ENCODE results near the gene MRPL14. TPM values are rescaled to one million over a fixed set of nuclear protein-coding genes. Genes with fewer than 3 reads are reported as not detected.
A peak's percentile ranks its signal among the peaks of the same experiment; 100 is the strongest.
"Not testable (repeated sequence)": the region's sequence is repeated elsewhere in the genome, so short reads cannot be mapped to it uniquely, and the experiment has no call there.

The MRPL14 gene
- total RNA-seq, 1 experiment from 2014 or later = 149 TPM

DNA sequence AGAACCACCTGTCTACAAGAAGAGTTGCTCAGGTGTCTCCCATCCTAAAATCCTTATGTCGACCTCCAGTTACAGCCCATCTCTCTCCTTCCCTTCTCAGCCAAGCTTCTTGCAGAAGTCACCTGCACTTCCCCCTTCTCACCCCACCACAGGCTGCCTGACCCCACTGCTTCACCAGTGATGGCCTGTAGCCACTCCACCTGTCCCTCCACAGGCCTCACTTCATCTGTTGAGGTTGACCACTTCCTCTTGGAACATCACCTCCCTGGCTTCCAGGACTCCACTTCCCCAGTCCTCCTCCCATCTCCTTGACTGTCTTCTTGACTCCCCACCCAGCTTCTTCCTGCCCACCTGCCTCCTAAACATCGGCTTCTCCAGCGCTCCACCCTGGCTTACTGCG is 25.4 kb downstream of the MRPL14 start:
- no peak for DNase-seq (ENCODE audit: low spot score)

DNA sequence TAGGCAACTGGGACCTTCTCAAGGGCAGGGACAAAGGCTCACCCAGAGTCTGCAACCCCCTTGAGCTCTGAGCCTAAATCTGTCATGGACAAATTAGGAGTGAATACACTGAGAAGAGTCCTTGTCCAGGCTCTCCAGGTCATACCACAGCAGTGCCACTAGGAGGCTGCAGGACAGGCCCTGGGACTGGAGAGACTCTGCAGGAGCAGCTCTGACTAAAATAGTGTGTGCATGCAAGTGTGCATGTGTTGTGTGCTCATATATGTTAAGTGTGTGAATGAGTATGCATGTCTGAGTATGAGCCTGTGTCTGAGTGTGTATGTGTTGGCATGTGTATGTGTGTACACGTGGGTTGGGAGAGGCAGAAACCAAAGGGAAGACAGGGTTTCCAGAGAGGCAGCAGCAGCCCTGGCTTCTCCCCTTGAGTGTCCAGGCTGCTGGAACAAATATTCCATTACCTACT is 27.1 kb downstream of the MRPL14 start:
- DNase-seq (ENCODE audit: low spot score) = no peak

DNA sequence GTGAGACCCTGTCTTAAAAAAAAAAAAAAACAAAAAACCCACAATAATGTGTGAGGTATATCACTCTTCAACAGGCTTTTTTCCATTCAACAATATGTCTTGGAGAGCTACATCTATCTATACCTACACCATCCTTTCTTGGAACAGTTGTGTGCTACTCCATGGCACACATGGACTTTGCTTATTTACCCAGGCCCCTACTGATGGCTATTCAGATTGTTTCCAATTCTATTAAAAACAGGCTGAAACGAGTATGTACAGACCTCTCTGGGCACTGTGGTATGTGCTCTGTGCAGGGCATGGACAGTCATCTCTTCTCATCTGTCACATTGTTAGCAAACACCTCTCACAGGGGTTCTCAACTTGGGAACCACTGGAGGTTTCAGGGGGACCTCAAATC is 28.1 kb downstream of the MRPL14 start:
- no peak for DNase-seq (ENCODE audit: low spot score)

DNA sequence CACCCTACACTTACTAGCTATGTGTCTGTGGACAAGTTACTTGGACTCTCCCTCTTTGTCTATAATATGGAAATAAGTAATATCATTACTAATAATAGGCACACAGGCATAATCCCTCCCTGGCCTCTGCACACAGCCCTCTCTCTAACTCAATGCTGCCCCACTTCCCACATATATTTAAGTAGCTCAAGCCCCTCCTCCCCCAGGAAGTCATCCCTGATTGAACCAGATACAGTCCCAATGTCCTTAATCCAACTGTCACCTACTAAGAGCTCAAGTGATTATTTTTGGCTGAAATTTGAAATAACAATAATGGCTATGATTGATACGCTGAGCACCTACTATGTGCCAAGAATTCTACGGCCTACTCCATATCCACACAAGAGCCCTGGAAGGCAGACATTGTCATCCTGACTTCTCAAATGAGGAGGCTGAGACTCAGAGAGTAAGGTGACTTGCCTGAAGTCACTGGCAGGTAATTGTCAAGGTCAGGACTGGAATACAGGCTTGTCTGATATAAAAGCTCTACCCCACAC is 29.4 kb downstream of the MRPL14 start:
- no peak for DNase-seq (ENCODE audit: low spot score)

DNA sequence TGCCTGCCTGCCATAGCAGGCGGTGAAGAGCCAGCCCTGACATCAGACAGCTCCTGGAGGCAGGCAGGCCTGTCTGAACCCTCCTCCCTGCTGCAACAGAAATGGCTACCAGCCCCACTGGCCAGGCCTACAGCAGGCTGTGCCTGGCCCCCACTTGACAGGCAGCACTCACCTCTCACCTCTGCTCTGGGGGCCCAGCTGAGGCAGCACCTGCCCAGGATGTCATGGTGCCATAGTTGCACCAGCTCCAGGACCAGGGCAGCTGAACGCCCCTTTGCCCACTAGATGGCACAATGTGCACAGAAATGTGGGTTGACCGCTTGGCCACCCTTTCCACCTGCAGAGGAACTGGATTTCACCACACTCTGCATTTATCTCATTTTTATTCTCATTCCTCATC is 30.6 kb downstream of the MRPL14 start:
- DNase-seq (ENCODE audit: low spot score) = peak; percentile 75

DNA sequence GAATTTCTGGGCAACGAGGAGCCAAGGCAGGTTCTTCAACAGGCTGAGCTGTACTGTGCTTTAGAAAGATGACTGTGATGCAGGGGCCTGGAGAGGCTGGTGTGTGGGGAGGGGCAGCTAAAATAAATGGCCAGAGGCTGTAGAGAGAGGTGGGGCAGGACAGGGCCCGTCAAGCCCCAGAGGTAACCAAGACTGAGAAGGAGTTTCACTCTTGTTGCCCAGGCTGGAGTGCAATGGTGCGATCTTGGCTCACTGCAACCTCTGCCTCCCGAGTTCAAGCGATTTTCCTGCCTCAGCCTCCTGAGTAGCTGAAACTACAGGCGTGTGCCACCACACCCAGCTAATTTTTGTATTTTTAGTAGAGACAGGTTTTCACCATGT is 32.0 kb downstream of the MRPL14 start:
- DNase-seq (ENCODE audit: low spot score) = not testable (repeated sequence)

DNA sequence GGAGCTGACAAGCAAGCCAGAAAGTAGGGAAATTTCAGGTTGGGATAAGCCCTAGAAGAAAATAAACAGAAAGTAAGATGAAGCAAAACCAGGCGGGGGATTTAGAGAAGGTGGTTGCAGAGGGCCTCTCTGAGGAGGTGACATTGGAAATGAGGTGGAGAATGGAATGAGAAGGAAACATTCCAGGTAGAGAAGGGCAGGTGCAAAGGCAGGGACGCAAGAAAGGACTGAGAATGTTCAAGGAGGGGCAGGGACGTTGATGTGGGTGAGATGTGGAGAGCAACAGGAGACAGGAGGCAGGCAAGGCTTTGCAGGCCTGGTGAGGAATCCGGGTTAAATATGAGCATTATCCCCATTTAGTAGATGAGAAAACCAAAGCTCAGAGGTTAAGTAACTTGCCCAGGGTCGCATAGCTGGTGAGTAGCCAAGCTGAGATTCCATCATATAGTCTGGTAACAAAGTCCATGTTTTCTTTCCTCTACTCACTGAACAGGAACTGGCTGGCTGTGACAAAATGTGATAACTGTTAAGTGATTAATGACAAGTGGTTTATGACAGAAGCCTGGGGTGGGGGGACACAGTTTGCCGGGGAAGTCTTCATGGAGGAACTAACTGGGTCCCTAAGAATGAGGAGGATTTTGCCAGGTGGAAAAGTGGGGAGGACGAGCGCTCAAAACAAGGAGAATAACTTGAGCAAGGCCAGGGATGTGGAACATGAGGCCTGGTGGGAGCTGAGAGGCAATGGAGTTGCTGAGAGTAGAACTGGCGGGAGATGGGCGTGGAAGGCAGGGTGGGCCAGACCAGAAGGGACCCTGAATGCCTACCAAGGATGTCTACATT is 32.6 kb downstream of the MRPL14 start:
- DNase-seq (ENCODE audit: low spot score) = no peak

DNA sequence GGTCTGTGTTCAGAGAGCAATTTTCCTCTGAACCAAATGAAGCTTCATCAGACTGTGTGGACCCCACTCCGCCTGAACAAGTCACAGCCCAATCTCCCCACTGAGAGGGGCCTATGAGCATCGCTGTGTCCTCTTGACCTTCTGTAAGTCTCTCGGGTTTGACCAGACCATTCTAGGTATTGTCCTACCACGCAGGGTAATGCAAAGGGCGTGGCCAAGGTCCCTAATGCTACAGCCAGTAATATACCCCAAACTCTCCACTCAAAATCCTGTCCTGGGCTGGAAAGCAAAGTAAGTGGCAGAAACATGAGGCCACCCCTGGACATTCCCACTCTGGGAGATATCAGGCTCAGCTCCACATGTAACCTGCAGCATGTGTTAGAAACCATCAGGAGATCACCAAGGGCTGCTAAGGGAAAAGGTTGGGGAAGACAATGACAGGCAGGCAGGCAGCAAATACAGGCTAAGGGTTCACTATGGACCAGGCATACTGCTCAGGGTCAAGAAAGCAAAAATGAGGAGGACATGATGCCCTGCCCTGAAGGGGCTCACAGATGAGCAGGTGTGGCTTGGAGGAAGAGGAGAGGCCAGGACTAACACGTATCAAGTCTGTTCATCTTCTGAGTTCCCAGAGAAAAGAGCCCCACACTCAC is 33.4 kb downstream of the MRPL14 start:
- DNase-seq (ENCODE audit: low spot score) = no peak

DNA sequence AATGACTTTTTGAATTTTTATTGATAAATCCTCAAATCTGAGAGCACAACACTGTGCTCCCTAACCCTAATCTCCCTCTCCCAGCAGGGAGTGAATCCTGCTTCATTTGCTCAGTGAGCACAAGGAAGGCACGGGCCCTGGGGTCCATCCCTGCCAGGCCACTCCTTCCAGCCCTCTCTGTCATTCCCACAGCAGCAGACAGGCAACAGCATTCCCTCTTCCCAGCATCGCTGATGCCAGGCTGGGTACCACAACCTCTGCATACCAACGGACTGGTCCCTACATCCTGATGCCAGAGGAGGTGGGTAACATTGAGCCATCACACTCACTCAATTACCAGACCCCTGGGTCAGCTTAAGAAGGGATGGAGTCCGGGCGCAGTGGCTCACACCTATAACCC is 34.2 kb downstream of the MRPL14 start:
- no peak for DNase-seq (ENCODE audit: low spot score)

DNA sequence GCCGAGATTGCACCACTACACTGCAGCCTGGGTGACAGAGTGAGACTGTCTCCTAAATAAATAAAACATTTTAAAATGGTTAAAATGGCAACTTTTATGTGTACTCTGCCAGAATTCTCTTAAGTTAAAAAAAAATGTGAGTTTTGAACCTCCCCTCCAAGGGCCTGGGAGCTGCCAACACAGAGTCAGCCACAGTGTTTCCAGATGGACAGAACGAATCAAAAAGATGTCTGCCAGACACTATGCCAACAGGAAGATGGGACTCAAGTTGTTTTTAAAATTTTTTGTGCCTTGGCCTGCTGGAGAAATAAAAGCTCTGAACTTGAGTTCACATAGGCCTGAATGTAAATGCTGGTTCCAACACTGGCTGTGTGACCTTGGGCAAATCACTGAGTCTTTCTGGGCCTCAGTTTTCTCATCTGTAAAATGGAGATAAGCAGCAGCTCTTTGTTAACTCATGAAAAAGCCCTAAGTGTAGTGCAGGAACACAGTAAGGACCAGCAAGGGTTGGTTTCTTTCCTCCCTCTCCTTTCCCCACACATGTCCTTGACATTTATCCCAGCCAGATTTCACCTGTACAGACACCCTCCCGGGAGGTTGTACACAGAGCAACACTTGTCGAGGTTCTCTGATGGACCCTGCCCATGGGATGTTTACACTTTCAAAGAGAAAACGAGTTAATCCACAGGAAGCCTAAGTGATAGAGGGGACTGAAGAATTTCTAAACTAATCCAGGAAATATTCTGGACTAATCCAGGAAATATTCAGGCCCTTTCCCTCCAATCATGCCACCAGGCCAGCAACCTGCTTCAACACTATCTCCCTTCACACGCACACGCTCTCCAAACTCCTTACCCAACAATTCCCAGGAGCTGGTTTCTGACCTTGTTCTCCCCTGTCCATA is 35.0 kb downstream of the MRPL14 start:
- no peak for DNase-seq (ENCODE audit: low spot score)

DNA sequence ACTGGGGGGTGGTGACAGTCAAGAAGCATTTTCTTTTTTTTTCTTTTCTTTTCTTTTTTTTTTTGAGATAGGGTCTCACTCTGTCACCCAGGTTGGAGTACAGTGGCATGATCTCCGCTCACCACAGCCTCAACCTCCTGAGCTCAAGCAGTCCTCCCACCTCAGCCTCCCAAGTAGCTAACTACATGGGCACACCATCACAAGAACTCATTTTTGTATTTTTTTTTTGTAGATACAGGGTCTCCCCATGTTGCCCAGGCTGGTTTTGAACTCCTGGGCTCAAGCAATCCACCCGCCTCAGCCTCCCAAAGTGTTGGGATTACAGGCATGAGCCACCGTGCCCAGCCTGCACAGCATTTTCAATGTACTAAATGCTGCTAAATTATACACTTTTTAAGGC is 35.9 kb downstream of the MRPL14 start:
- not testable (repeated sequence) for DNase-seq (ENCODE audit: low spot score)

DNA sequence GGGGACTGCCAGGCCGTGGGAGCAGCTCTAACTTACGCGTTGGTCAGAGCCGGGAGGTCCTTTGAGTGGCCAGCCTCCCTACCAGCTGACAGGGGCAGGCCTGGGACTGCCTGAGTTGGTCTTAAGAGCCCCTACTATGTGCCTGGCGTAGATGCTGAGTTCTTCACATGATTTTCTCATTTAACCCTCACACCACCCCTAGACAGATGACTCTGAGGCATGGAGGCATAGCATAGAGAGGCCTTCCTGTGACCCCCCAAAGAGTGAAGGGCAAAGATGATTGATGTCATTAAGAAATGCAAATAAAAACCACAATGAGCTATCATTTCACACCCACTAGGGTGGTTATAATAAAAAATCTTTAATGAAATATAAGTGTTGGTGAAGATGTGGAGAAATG is 36.8 kb downstream of the MRPL14 start:
- no peak for DNase-seq (ENCODE audit: low spot score)

DNA sequence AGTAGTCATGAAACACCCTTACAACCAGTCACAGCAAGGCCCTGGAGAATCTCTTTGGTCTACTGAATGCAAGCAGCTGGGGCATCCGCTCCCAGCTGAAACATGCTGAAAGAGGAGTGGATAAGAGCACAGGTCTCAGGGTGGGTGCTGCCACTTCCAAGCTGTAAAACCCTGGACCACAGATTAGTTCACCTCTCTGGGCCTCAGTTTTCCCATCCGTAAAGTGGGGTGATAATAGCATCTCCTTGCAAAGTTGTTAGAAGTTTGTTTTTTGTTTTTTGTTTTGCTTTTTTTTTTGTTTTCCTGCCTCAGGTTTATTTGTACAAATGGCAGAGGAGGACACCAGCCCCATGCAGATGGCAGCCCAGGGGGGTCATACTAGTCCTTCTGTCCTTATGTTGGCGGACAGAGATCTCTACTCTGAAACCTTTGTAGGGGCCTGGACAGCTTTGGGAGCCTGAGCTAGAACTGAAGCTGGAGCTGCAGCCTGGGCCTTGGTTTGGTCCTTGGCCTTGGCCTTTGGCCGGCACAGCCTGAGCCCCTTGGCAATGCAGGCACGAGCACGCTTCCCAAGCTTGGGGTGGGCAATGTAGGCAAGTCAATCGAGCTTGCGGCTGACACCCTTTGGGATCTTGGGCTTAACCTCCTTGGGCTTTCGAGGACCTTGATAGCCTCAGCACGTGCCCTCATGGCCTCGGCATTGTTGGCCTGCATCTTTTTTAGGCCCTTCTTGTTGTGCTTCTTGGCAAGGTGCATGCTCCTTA is 38.2 kb downstream of the MRPL14 start:
- no peak for DNase-seq (ENCODE audit: low spot score)

DNA sequence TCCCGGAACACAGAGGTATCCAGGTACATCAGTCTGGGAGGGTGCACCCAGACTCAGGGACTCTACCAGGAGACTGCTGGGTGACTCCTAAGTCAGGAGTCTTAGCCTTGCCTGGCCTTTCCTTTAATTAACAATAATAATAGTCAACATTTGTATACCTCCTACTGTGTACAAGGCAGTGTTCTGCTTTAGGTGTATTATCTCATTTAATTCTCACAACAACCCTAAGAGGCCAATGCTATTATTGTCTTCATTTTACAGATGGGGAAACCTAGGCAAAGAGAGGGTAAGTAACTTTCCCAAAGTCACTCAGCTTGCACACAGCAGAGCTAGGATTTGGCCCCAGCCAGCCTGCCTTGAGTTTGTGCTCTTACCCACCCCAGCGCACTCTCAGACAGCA is 39.6 kb downstream of the MRPL14 start:
- DNase-seq (ENCODE audit: low spot score) = no peak

DNA sequence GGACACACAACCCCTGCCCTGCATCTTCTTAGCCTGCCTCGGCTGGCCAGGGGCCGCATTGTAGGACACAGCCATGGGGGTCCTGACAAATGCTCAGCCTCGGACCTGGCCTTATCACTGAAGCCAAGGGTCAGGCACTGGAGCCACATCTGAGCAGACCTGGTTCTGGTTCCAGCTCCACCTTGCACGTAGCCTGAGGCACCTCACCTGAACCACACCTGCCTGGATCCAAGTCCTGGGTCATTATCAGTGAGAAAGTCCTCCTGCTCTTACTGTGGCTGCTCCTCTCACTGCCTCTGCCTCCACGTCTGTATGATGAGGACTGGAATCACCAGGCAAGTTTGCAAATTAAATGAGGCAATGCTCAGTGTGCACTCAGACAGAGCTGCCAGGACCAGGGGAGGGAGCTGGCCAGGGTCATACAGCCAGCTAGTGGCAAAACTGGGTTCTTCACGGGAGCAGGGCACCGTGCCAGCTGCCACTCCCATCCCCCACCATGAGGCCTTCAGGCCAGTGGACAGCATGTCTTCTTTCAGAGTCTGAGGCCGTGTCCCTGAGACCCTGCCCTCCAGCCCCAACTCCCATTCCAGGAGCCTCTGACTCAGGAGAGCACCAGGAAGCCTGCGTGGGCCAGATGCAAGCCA is 40.2 kb downstream of the MRPL14 start:
- DNase-seq (ENCODE audit: low spot score) = no peak

DNA sequence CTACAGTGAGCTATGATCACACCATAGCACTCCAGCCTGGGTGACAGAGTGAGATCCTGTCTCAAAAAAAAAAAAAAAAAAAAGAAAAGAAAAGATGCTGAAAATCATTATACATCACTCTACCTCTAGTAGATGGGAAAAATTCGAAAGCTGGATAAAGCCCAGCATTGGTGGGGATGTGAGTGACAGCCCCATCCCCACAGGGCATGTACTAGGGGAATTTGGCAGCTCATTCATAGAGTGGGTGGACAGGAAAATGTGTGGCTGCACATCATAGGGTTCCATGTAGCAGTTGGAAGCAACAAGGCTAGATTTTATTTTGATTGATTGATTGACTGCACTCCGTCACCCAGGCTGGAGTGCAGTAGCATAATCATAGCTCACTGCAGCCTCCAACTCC is 42.0 kb downstream of the MRPL14 start:
- DNase-seq (ENCODE audit: low spot score) = no peak

DNA sequence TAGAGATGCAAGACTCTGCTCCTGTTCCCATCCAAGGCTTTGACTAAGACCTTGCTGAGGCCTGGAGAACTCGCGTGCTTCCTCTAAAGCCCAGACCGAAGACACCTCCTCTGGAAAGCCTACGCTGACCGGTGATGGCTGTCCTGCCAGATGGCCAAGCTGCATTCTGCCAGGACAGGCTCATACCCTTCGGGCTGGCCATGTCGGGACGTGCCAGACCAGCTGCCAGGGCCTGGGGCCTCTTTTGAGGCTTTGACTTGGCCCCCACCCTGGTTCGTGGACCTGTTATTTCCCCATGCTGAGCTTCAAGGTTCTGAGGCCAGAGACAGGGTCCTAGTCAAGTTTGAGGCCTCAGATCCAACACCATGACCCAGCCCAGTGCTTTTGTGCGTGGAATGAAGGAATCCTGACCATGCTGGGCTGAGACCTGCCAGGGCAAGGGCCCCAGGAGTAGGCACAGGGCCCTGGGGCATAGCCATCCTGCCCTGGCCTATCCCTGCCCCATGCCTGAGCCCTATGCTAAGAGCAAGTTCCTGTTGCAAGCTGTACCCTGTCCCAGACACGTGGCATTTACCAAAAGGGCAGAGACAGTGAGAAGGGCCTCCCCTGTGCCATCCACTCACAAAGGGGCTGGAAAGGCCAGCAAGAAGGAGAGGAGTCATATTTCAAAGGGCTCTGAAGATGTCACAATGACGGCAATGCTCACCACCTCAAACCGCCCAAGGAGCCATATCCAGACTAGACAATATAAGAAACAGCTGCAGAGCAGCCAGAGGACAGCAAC is 42.8 kb downstream of the MRPL14 start:
- no peak for DNase-seq (ENCODE audit: low spot score)

DNA sequence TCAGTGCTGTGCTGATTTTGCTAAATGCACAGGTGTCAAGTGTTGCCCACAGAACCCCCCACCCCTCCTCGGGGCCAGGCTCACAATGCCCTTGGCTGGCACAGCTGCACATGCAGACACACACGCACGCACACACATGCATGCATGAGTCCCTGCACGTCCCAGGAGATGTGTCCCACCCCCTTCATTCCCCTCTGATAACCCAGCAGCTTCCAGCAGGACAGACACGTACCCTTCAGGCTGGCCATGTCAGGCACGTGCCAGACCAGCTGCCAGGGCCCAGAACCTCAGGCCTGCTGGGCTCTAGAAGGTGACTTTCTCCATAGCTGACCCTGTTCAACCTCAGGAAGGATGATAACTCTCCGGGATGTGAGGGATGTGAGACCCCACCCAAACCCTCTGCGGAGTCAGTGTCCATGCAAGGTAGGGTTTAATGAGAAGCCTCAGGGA is 44.4 kb downstream of the MRPL14 start:
- DNase-seq (ENCODE audit: low spot score) = no peak

DNA sequence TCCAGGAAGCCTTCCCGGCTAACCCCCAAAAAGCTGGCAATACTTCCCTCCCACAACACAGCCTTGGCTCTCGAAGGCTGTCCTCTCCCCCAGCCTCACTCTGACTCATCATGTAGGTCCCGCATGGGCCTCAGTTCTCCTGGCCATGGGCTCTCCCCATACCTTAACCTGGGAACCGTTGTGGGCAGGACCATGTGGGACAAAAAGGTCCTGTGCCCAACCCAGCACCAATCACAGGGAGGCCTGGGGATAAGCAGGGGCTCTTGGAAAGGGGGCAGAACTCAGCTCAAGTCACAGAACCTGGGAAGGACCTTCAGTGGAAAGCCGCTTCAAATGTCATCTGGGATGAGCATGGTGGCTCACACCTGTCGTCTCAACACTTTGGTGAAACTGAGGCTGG is 45.5 kb downstream of the MRPL14 start:
- DNase-seq (ENCODE audit: low spot score) = no peak

Measured in A172 (cell line).